Measurements from ENCODE around the gene IRAK1BP1.

GRCh38 chr6:78911218-78911940, 44.0 kb downstream of the IRAK1BP1 start:
- TF ChIP-seq POLR2AphosphoS5 (IDR thresholded peaks at IDR 0.05; ENCODE audit: borderline replicate concordance, low read depth, low read length) (no peak), EZH2 (IDR thresholded peaks at IDR 0.05) (no peak)
